Body of pancreas (tissue), 4 donors: ENCODE results near the gene CHRNA10. TPM values are rescaled to one million over a fixed set of nuclear protein-coding genes. Genes with fewer than 3 reads are reported as not detected.

Source experiments
- ATAC-seq: fragments of 150-250 bp; one replicate; pipeline ENCODE4 v1.9.1; 2016
- DNase-seq, 4 donors: peaks; one replicate each; pipeline ENCODE4 v3.0.0-alpha.2; 2019
- H3K27ac ChIP-seq, 4 donors: fragments of 200-600 bp; sonication (generic); 1 replicate in 3 of 4; 2 replicates in 1 of 4; pipeline versions ENCODE4 v1.5.1 to v1.6.1; 2016 to 2019; ENCODE audit warnings: mild to moderate bottlenecking in 1 of 4, mixed read lengths in 1 of 4, moderate library complexity in 1 of 4
- H3K27me3 ChIP-seq, 2 donors: fragments of 200-600 bp; sonication (generic); one replicate each; pipeline ENCODE4 v1.6.0; 2016; ENCODE audit warnings: mild to moderate bottlenecking in 1 of 2
- H3K36me3 ChIP-seq, 2 donors: fragments of 200-600 bp; sonication (generic); replicated peaks in 1 of 2; 2 replicates each; pipeline ENCODE4 v1.5.1; 2016; ENCODE audit warnings: low read depth in 2 of 2; ENCODE audit not compliant: insufficient read depth in 1 of 2
- H3K4me1 ChIP-seq: fragments of 200-600 bp; sonication (generic); one replicate; pipeline ENCODE4 v1.6.0; 2016
- H3K4me3 ChIP-seq, 2 donors: fragments of 200-600 bp; sonication (generic); 1 replicate in 1 of 2; 2 replicates in 1 of 2; pipeline ENCODE4 v1.5.1; 2016 to 2019
- H3K9me3 ChIP-seq, 3 donors: fragments of 200-600 bp; sonication (generic); 1 replicate in 2 of 3; 2 replicates in 1 of 3; pipeline ENCODE4 v1.5.1; 2016
- CTCF ChIP-seq, 7 experiments: fragments of 450-650 bp in 4 of 7; fragments of 200-600 bp in 3 of 7; sonication (generic) in 3 of 7; IDR thresholded peaks; one replicate each; pipeline ENCODE4 v1.5.1; 2016 to 2019; ENCODE audit warnings: antibody characterized with exemption in 7 of 7
- POLR2A ChIP-seq, 3 donors: fragments of 450-650 bp; IDR thresholded peaks; one replicate each; pipeline ENCODE4 v1.6.1; 2016; ENCODE audit warnings: antibody characterized with exemption in 3 of 3, mild to moderate bottlenecking in 2 of 3
- WGBS, 2 donors: methylation state at CpG; one replicate each; pipeline ENCODE4 v1.1.5; 2017; 5-methylcytosine and 5-hydroxymethylcytosine counted together
- intact Hi-C: fragments of 100-400 bp; cut with DNase I; formaldehyde crosslinking; loops from one replicate; pipeline ENCODE4 v1.15.1; 2023
- small RNA-seq: library from RNA; depleted of rRNA; stranded (forward); fragments of <200 nt; gene quantifications from one replicate; pipeline ENCODE3, GENCODE V24; 2016
- total RNA-seq, 2 donors: library from RNA; depleted of rRNA; stranded (reverse); fragments of >200 nt; gene quantifications; one replicate each; pipeline ENCODE4 v1.1.0, GENCODE V29; 2016

The CHRNA10 gene
- total RNA-seq, 2 donors from 2014 or later = 2.3 to 3.0 TPM

GRCh38 chr11:3616721-3617460, 54.3 kb downstream of the CHRNA10 start:
- ATAC-seq (no peak), DNase-seq (no peak)
- intact Hi-C loops = no loop called here

DNA sequence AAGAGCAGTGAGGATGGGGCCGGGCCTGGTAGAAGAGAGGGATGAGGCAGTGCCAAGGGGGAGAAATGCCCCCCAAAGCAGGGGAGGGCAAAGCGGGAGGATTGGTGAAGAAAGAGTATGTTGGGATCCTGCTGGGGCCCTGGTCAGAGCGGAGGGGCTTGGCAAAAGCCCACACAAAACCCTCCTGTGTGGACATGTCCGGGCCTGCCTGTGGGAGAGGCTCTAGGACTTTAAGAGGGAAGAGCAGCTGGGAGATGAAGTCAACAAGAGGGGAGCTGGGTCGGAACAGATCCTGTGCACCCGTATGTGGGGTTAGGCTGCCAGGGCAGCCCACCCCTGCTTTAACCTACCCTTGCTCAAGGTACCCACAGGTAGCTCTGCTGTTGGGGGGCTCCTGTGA, 55.2 kb downstream of the CHRNA10 start:
- TF ChIP-seq POLR2A (IDR thresholded peaks at IDR 0.05) (no peak), CTCF (IDR thresholded peaks at IDR 0.05) (no peak)
- Histone ChIP-seq H3K9me3 (no peaks in the 10 kb centered on the region), H3K4me3 (no peak overlapping the region), H3K4me1 (no peaks in the 10 kb centered on the region), H3K27ac (no peak overlapping the region), H3K36me3 (no peaks in the 10 kb centered on the region), H3K27me3 (no peaks in the 10 kb centered on the region)
- intact Hi-C loops = no loop called here
- DNase-seq = no peak
- WGBS, 2 donors = 82 to 85% methylated on average over 4 to 6 of the region's 6 CpGs
- ATAC-seq = no peak

More at GRCh38 chr11:3616721-3617460, 54.3 kb downstream of the CHRNA10 start:
- H3K27ac ChIP-seq = no peak overlapping the region
- no peaks in the 10 kb centered on the region for H3K27me3 ChIP-seq
- TF ChIP-seq CTCF (IDR thresholded peaks at IDR 0.05) (no peak), POLR2A (IDR thresholded peaks at IDR 0.05) (no peak)
- no peaks in the 10 kb centered on the region for H3K9me3 ChIP-seq
- no peak overlapping the region for H3K4me3 ChIP-seq
- WGBS, 2 donors = 86 to 87% methylated on average over 14 to 24 of the region's 25 CpGs
- no peaks in the 10 kb centered on the region for H3K36me3 ChIP-seq
- H3K4me1 ChIP-seq = no peaks in the 10 kb centered on the region

Small RNA genes lying within 50 kb of the gene (small RNA-seq; reads per million reads assigned to genes)
- gene RF00019 (not detected), gene RNU6-1143P (not detected)

Other genes with a start within 250 kb of the CHRNA10 start
- gene ART5, start 29.4 kb downstream of the CHRNA10 start, total RNA-seq = not detected
- gene ART1, start 26.3 kb downstream of the CHRNA10 start, total RNA-seq = not detected
- 10 to 100 TPM; 37.9 to 62.0 TPM for gene NUP98, start 126.2 kb upstream of the CHRNA10 start, total RNA-seq
- 10 to 100 TPM; 21.5 to 24.1 TPM for gene PGAP2, start 137.2 kb upstream of the CHRNA10 start, total RNA-seq
- gene RHOG, start 169.6 kb upstream of the CHRNA10 start, total RNA-seq = 10 to 100 TPM; 10.9 to 15.8 TPM
- gene STIM1, start 184.3 kb upstream of the CHRNA10 start, total RNA-seq = 10 to 100 TPM; 20.4 to 24.6 TPM